Measurements from ENCODE around the gene KCNQ2.

KCNQ2 gene

DNA sequence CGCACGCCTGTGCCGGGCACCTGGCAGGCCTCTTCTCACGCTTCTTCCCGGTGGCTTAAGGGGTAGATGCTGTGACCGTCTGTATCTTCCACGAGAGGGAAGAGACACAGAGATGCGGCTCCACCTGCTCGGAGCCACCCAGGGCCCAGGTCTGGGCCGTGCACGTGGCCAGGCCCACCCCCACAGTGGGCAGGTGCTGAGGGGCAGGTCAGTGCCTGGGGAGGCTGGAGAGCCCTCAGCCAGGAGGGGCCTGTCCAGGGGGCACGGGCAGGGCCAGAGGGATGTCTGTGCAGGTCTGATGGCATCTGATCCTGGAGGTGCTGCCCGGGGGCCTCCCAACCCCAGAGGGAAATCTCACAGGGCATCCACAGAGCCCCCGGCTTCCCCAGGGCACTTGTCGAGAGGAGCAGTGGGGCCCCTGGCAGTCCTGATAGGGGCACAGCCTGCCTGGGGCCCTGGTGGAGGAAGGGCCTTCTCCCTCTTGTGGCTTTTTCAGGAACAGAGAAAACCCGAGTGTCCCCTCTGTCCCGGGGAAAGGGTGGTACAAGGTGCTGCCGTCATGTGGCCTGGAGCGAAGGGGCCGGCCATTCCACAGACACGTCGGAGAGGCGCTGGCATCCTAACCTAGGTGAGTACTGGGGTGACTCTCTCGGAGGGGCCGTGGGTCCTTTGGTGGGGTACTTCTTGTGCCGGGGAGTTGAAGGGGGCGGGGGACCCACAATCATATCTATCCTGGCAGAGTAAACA lies 61.1 kb downstream of the KCNQ2 start:
- no peak for TF ChIP-seq POLR2AphosphoS5 (IDR thresholded peaks at IDR 0.05; ENCODE audit: low read depth)
- TF ChIP-seq SPI1 (IDR thresholded peaks at IDR 0.05; ENCODE audit: borderline replicate concordance, low read depth): no peak
- TF ChIP-seq, protein P1, sequence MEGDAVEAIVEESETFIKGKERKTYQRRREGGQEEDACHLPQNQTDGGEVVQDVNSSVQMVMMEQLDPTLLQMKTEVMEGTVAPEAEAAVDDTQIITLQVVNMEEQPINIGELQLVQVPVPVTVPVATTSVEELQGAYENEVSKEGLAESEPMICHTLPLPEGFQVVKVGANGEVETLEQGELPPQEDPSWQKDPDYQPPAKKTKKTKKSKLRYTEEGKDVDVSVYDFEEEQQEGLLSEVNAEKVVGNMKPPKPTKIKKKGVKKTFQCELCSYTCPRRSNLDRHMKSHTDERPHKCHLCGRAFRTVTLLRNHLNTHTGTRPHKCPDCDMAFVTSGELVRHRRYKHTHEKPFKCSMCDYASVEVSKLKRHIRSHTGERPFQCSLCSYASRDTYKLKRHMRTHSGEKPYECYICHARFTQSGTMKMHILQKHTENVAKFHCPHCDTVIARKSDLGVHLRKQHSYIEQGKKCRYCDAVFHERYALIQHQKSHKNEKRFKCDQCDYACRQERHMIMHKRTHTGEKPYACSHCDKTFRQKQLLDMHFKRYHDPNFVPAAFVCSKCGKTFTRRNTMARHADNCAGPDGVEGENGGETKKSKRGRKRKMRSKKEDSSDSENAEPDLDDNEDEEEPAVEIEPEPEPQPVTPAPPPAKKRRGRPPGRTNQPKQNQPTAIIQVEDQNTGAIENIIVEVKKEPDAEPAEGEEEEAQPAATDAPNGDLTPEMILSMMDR (IDR thresholded peaks at IDR 0.05; ENCODE audit: insufficient read depth, low read length): no peak
- H3K27me3 ChIP-seq (ENCODE audit: insufficient read depth, poor library complexity, severe bottlenecking): peaks cover 11% of the 10 kb centered on the region
- no peak for DNase-seq (ENCODE audit: low read depth in 1 of 2, low spot score in 1 of 2)
- H3K27ac ChIP-seq (replicated peaks): no peak overlapping the region
- H3K4me3 ChIP-seq (replicated peaks; ENCODE audit: insufficient read depth, low read length): no peak overlapping the region

- TF ChIP-seq POLR2AphosphoS5 (IDR thresholded peaks at IDR 0.05; ENCODE audit: low read depth) (no peak), SPI1 (IDR thresholded peaks at IDR 0.05; ENCODE audit: borderline replicate concordance, low read depth) (no peak), GABPA (IDR thresholded peaks at IDR 0.05; ENCODE audit: low read depth) (no peak)
- TF ChIP-seq, protein P2, sequence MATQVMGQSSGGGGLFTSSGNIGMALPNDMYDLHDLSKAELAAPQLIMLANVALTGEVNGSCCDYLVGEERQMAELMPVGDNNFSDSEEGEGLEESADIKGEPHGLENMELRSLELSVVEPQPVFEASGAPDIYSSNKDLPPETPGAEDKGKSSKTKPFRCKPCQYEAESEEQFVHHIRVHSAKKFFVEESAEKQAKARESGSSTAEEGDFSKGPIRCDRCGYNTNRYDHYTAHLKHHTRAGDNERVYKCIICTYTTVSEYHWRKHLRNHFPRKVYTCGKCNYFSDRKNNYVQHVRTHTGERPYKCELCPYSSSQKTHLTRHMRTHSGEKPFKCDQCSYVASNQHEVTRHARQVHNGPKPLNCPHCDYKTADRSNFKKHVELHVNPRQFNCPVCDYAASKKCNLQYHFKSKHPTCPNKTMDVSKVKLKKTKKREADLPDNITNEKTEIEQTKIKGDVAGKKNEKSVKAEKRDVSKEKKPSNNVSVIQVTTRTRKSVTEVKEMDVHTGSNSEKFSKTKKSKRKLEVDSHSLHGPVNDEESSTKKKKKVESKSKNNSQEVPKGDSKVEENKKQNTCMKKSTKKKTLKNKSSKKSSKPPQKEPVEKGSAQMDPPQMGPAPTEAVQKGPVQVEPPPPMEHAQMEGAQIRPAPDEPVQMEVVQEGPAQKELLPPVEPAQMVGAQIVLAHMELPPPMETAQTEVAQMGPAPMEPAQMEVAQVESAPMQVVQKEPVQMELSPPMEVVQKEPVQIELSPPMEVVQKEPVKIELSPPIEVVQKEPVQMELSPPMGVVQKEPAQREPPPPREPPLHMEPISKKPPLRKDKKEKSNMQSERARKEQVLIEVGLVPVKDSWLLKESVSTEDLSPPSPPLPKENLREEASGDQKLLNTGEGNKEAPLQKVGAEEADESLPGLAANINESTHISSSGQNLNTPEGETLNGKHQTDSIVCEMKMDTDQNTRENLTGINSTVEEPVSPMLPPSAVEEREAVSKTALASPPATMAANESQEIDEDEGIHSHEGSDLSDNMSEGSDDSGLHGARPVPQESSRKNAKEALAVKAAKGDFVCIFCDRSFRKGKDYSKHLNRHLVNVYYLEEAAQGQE (IDR thresholded peaks at IDR 0.05; ENCODE audit: insufficient replicate concordance, low read depth): no peak
- TF ChIP-seq, protein P1 (IDR thresholded peaks at IDR 0.05; ENCODE audit: insufficient read depth, low read length): no peak
- Histone ChIP-seq H3K27me3 (ENCODE audit: insufficient read depth, poor library complexity, severe bottlenecking) (peaks cover 9% of the 10 kb centered on the region), H3K27ac (replicated peaks) (no peak overlapping the region), H3K4me3 (replicated peaks; ENCODE audit: insufficient read depth, low read length) (no peak overlapping the region)
- DNase-seq (ENCODE audit: low read depth in 1 of 2, low spot score in 1 of 2): no peak
Observed at GRCh38 chr20:63409834-63410435, 62.5 kb downstream of the KCNQ2 start.

DNA sequence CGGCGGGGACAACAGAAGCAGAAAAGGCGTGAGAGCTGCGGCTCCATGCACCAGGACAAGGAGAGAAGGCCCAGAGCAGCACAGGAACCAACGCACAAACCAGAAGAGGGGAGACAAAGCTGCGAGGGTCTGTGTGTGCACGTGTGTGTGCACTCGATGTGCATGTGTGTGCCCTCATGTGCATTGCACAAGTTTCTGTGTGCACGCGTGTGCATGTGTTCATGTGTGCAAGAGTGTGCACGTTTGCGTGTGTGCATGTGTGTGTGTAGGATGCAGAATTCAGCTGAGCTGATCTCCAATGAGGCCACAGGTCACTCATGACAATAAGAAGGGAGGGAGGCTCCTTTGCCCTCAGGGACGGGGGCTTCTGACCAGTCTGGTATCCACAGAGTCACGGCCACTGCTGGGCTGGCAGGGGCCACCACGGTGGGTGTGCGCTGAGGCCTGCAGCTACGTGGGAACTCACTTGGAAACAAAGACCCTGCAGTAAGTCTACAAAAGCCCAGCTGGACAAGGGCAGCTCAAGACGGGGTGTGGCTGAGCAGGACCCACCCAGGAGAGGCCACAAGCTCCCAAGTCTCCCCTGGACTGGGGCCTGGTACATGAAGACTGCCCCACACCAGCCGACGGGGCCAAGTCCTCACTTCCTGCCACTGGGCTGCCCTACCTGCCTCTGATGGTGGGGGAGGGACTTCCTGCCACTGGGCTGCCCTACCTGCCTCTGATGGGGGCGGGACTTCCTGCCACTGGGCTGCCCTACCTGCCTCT lies 63.2 kb downstream of the KCNQ2 start:
- no peak for TF ChIP-seq GABPA (IDR thresholded peaks at IDR 0.05; ENCODE audit: low read depth)
- TF ChIP-seq, protein P1 (IDR thresholded peaks at IDR 0.05; ENCODE audit: insufficient read depth, low read length): no peak
- TF ChIP-seq, protein P2 (IDR thresholded peaks at IDR 0.05; ENCODE audit: insufficient replicate concordance, low read depth): no peak
- TF ChIP-seq SPI1 (IDR thresholded peaks at IDR 0.05; ENCODE audit: borderline replicate concordance, low read depth): no peak
- TF ChIP-seq POLR2AphosphoS5 (IDR thresholded peaks at IDR 0.05; ENCODE audit: low read depth): no peak
- H3K27ac ChIP-seq (replicated peaks): no peak overlapping the region
- no peak for DNase-seq (ENCODE audit: low read depth in 1 of 2, low spot score in 1 of 2)
- H3K27me3 ChIP-seq (ENCODE audit: insufficient read depth, poor library complexity, severe bottlenecking): peaks cover 9% of the 10 kb centered on the region
- no peak overlapping the region for H3K4me3 ChIP-seq (replicated peaks; ENCODE audit: insufficient read depth, low read length)

All from HL-60 (cell line).